Ovary (tissue), 3 donors: ENCODE data around the gene NCOA5.

Source experiments
- CTCF ChIP-seq, 3 donors: fragments of 450-650 bp in 2 of 3; fragments of 200-600 bp in 1 of 3; IDR thresholded peaks; one replicate each; pipeline versions ENCODE4 v1.5.1 to v1.8.0; 2016 to 2022; ENCODE audit warnings: antibody characterized with exemption in 3 of 3, mild to moderate bottlenecking in 1 of 3
- EP300 ChIP-seq: sonication (generic); formaldehyde crosslinking; IDR thresholded peaks from one replicate; pipeline ENCODE4 v1.6.1; 2017; ENCODE audit warnings: antibody characterized with exemption
- POLR2A ChIP-seq: fragments of 450-650 bp; IDR thresholded peaks from one replicate; pipeline ENCODE4 v1.6.1; 2017; ENCODE audit warnings: antibody characterized with exemption, mild to moderate bottlenecking, moderate library complexity
- donor health status: DM: no; HTN: no; CAD: no.

- TF ChIP-seq CTCF (IDR thresholded peaks at IDR 0.05) (no peak), EP300 (no peak), POLR2A (no peak)
These were observed 75.0 kb downstream of the NCOA5 start for GRCh38 chr20:46014517-46015396.
